Lower leg skin (tissue), 3 donors: ENCODE measurements around the gene TSEN2.

ENCODE experiments used
- CTCF ChIP-seq, 3 donors: fragments of 450-650 bp; IDR thresholded peaks; one replicate each; pipeline ENCODE4 v1.5.1; 2016; ENCODE audit warnings: antibody characterized with exemption in 3 of 3, mild to moderate bottlenecking in 3 of 3, moderate library complexity in 2 of 3
- POLR2A ChIP-seq, 2 donors: fragments of 450-650 bp; IDR thresholded peaks; one replicate each; pipeline ENCODE4 v1.6.1; 2016 to 2017; ENCODE audit warnings: antibody characterized with exemption in 2 of 2, mild to moderate bottlenecking in 1 of 2, moderate library complexity in 1 of 2

GRCh38 chr3:12465151-12465835 is 19.0 kb upstream of the TSEN2 start:
- TF ChIP-seq CTCF (IDR thresholded peaks at IDR 0.05) = no peak
- TF ChIP-seq POLR2A (IDR thresholded peaks at IDR 0.05) = no peak
